Left forelimb (tissue), 1 donor: Measurements from ENCODE around the gene TNFRSF1A.

Source experiments
- DNase-seq: peaks from one replicate; pipeline ENCODE4 v3.0.0-alpha.2; 2018; ENCODE audit warnings: low spot score

Gene TNFRSF1A

DNA sequence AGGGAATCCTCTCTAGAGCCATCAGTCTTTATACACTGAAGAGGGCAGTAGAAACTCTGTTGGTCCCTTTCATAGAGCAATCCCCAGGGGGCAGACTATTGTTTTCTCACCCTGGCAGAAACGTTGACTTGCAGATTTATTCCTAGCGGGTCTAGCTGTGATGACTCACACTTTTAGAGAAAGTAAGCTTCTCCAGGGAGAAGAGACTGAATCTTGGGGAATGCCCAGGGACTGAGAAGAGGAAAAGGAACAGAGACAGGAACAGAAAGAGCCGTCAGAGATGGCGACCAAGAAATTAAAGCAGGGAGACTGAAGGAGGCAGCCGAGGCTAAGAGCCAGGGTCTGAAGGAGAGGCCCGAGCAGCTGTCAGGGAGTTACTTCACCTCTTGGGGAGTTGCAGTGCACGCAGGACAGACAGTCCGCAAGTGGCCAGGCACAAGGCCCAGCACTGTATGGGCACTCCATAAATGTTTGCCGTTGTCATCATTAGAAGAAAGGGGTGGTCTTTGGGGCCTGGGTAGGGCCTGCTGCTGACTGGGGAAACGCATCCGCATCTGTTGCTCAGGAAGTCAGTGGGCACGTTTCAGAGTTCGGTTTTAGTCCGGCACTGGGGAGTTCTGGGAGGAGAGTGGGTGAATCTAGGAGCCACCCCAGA is 18.4 kb downstream of the TNFRSF1A start:
- DNase-seq: no peak

DNA sequence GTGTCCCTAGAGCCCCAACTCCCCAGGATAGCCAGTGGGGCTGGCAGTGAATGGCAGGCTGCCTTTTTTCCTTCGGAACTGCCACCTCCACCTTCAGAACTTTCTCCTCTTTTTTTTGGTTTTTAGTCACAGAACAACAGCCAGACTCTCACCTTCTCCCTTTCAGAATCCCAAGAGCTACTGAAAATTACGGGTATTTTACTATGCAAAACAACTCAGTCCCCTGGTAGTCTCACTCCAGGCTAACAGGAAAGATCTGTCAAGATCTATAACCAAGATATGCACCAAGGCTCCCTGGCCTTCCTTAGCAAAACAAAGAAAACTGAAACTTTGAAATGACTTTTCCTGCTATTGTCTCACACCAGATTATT is 18.9 kb downstream of the TNFRSF1A start:
- DNase-seq: no peak

DNA sequence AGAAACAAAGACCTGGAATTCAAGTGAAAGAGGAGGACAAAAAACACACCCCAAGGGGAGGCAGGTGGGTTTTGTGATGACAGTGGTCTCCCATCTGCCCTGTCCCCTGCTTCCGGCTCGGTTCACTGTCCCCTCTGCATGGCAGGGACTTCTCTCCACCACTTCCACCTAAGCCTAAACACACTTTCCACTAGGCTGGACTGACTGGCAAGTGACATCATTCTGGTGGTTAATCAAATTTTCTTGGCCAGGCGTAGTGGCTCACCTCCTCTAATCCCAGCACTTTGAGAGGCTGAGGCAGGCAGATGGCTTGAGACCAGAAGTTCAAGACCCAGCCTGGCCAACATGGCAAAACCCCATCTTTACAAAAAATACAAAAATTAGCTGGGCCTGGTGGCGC is 19.5 kb downstream of the TNFRSF1A start:
- DNase-seq: no peak

DNA sequence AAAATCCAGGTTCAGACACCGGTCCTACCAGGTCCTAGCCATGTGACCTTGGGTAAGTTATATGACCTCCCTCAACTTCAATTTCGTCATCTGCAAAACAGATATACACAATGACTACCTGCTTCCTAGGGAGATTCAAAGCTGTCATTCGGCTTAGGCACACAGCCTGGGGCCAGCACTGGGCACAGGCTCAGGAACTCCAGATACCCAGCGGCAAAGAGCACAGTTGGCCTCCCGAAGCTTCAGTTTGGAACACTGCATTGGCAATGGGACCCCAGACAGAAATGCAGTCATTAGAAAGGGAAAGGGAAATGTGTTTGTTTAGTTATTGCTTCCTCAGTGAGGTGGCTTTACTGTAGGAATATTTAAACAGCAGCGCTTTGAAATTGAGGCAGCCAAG is 20.0 kb downstream of the TNFRSF1A start:
- DNase-seq: no peak

DNA sequence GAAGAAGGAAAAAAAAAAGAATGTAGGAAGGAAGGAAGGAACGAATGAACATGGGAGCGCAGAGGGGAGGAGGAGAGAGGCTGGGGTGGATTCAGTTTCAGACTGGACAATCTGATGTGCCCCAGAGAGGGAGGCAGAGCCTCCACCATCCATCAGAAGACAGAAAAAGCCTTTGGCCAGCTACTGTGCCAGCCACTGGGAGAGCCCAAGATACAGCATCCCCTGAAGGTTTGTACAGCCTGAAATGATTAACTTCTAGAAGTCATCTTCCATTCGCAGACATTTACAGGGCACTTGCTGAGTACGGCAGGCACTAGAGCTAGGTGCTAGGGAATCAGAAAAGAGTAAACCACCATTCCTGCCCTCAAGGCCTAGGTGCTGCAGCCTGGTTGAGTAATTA is 22.4 kb downstream of the TNFRSF1A start:
- DNase-seq: no peak

DNA sequence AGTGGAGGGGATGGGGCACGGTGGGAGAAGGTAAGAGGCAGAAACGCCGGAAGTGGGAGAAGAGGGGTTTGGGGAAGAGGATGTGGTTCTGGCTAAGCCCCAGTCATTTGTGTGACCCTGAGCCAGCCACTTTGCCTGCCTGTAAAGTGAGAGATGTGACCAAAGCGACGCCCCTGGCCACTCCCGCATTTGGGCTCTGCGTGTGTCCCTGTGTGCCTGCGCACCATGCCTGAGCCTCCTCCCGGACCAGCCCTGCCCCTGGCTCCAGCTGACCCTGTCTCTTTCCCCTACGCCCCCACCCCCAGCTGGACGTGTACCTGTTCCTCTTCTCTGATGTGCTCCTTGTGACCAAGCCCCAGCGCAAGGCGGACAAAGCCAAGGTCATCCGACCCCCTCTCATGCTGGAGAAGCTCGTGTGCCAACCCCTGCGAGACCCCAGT is 23.4 kb downstream of the TNFRSF1A start:
- DNase-seq: no peak

DNA sequence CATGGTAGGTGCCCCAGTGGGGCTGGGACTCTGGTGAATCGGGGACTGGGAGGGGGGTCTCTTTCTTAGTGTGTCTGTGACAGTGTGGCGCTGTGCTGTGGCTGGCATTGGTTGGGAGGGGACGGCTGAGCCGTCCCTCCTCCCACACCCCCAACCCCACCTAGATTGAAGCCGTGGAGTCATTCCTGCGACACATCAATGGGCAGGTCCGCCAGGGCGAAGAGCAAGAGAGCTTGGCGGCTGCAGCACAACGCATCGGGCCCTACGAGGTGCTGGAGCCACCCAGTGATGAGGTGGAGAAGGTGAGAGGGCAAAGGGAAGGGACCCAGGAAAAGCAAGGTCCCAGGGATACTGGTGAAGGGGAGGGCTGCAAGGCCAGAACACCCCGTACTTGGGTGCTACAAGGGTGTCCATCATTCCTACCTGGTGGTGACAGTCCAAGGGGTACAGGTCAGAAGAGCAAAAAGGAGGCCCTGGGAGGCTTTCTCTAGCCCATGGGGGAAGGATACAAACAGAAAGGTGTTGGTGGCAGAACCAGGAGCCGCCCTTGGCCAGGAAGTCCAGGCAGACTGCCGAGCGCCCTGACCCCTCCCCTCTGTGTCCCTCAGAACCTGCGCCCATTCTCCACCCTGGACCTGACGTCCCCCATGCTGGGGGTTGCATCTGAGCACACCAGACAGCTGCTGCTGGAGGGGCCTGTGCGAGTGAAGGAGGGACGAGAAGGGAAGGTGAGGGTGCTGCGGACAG is 24.0 kb downstream of the TNFRSF1A start:
- DNase-seq: no peak

DNA sequence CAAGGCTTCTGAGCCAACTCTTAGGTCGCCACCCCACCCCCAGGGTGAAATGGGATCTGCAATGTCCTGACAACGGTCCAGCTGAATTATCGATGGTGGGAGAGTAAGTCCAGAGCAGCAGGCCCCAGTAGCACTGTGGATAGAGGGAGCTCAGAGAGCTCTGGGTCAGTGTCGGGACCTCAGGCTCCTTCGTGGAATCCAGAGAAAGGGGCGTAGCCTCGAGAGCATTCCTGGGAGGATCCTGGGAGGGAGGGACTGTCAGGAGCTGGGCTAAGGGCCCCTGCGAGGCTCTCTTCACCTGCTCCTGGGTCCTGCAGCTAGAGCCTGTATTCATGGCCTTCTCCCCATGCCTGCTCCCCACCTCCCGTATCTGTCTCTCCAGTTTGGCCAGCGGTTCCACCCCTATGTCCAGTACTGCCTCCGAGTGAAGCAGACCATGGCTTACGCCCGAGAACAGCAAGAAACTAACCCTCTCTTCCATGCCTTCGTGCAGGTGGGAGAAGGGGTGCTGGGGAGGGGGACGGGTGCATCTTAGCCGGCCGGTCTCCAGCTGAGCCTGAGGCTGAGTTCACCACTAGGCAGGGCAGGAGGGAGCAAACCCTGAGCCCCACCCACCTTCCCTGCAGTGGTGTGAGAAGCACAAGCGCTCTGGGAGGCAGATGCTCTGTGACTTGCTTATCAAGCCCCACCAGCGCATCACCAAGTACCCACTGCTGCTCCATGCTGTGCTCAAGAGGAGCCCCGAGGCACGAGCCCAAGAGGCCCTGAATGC is 24.8 kb downstream of the TNFRSF1A start:
- DNase-seq: no peak

DNA sequence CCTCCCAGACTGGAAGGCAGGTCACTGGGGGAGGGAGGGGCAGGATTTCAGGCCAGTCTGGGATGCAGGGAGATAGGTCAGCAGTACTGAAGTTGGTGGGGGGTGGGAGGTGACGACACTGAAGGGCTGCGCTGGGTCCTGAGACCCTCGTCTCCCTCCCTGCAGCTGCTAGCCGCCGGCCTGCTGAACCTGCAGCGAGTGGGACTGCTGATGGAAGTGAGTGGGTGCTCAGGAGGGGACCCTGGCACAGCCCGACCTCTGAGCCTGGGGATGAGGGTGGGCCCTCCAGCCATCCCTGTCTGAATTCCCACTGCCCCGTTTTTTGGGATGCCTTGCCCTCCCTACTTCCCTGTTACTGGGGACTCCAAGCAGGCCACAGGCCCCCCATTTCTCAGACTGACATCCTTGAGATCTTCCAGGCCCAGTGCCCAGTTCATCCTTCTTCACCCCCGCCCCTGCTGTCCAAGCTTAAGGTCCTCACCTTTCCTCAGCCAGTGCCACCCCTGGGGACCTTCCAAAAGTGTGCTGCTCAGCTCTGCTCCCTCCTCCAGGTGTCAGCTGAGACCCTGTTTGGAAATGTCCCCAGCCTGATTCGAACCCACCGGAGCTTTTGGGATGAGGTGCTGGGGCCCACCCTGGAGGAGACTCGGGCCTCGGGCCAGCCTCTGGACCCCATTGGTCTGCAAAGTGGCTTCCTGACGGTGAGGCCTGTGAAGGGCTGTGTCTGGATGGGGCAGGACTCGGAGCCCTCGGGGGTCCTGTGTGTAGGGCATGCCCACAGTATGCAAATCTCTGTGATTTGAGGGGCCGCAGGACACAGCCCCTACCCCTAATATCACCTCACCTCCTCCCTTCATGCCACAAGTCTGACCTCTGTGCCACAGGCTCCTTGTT is 25.9 kb downstream of the TNFRSF1A start:
- no peak for DNase-seq

DNA sequence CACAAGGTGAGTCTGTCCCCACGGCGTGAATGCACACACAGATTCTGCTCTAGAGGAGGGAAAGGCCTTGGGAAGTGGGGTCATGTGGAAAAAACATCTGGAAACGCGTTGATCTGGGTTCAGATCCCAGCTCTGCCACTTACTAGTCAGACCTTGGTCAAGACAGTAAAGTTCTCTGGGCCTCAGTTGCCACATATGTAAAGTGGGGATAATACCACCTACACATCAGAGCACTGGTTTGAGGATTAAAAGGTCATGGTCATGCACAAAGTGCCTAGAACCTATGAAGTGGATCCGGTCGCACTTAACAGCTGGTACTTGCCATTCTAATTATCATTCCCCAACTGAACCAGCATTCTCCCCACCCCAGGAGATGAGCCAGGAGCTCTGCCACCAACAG is 26.7 kb downstream of the TNFRSF1A start:
- no peak for DNase-seq

DNA sequence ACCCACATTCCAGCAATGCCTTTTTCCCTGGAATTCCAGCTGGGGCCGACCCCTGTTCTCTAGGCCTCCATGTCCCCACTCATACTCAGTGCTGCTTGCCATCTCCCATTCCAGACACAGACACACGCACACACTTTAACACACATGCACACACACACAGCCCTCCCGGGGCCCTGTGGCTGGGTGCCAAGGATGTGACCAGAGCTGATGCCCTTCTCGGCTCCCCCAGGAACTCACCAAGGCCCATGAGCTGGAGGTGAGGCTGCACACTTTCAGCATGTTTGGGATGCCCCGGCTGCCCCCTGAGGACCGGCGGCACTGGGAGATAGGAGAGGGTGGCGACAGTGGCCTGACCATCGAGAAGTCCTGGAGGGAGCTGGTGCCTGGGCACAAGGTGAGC is 27.1 kb downstream of the TNFRSF1A start:
- DNase-seq: no peak

DNA sequence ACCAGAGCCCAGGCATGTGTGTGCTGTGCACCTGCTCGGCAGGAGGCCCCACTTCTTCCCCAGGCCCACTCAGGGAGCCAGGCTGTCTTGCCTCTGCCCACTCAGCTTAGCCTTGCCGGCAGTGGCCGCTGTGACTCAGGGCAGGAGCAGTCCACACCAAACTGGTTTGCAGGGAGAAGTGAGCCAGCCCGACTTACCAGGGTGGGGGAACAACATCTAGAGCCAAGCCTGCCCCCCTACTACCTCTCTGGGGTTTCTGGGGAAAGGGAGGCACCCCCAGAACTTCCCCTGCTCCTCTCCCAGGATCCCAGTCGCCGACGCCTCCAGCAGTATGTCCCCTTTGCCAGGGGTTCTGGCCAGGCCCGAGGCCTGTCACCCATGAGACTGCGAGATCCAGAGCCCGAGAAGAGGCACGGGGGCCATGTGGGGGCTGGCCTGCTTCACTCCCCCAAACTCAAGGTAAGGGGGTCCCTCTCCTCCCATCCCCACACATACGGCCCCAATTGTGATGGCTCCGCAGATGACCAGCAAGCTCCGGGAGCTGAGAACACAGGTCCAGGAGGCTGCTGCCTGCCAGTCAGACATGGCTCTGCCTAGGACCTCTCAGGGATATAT is 28.4 kb downstream of the TNFRSF1A start:
- no peak for DNase-seq

DNA sequence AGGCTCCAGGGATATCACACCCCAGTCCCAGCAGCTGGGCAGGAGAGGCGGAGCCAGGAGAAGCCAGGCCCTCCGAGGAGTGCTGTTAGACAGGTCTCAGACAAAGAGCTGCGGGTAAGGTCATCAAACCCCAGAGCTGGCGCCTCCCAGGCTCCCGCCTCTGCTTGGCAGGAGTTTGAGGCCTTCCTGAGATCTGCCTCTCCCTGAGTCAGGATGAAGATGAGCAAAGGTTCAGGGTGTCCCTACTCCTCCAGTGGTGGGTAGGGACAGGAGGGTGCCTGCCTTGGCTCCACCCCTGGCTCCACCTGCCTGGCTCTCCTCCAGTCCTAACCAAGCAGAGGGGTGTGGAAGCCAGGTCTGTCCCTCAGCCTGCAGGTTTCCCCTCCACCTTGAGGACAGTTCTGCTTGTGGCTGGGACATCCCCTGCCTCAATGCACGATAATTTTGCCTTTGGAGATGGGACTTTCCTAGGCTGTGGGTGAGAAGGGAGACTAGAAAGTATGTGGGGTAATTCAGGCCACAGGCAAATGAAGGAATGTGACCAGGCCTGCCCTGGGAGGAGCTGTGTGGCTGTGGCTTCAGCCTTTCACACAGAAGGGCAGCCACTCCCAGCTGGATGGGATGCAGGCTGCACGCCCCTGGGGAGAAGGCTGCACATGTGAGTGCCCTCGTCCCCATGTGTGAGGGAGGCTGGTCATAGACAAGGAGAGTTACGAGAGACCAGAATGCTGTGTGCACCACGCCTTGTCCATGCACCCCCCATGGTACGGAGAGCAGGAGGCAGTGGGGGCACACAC is 29.1 kb downstream of the TNFRSF1A start:
- no peak for DNase-seq

DNA sequence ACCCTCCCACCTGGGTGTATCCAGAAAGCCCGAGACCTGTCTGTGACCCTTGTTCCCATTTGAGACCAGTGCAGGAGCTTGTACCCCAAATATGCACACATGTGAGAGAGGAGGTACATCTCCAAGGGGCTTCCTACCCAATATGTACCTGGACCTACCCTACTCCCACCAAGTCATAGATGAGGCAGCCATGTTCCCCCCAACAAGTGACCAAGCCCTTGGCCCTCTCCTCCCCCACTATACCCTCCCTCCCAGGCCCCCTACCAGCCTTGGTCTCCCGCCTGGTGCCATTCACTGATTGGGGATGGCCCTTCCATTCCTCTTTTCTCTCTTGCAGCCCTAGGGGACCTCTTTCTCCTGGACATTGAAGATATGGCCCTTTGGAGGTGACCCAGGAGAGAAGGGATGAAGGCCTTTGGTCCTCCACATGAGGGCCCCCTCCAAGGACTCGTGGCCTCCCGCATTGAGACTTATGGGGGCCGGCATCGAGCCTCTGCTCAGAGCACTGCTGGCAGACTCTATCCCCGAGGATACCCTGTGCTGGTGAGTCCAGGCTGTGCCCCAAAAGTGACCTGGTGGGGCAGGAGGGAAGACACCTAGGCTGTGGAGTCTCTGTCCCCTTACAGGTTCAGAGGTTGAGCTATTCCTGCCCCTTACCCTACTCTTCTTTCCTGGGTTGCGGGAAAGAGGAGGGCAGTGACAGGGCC is 29.9 kb downstream of the TNFRSF1A start:
- no peak for DNase-seq

DNA sequence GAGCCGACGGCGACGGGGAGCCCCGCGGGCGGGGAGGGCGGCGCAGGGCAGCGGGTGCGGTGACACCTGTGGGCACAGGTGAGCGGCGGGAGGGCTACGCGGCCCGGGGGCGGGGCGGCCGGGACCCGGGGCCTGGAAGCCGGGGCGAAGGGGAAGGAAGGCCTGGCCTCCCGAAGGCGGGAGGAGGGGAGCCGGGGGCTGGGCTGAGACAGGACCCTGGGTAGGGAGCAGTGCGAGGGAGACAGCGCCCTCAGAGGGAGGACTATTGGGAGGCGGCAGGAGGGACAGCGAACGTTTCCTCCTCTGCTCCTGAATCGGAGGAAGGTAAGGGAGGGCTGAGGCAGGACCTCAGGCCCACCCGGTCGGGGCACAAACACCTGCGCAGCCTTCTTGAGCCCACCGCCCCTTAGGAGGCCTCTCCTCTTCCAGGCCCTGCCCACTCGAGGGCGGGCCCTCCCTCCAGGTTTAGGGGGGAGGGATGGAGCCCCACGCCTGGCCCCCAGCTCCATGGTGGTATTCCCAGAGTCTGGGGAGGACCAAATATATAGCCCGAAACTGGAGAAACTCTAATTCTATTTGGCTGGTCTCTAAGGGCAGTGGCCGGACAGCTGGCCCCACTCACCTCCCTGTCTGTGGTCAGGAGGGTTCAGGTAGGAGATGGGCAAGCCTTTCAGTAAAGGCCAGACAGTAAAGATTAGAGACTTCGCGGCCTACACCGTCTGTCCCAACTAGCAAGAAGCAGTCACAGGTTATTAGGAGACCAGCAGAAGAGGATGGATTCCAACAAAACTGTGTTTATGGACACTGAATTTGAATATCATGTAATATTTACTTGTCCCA is 30.9 kb downstream of the TNFRSF1A start:
- peak; percentile 56 for DNase-seq

DNA sequence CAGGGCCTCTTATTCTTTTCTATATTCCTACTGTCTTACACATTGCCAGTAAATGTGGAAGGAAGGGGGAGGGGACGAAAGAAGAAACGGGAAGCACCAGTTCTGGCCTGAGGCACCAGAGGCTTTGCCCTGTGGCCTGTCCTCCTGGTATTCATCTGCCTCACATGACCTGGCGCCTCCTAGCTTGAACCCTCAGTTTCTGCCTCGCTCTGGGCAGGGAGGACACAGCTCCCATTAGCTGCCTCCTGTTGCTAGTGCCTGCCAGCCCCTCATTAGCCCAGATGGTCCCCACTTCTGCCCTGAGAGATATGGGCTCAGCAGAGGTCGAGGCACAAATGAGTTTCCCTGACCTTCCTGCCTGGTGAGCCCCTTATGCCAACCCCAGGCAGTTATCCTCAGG is 34.3 kb downstream of the TNFRSF1A start:
- peak; percentile 51 for DNase-seq

DNA sequence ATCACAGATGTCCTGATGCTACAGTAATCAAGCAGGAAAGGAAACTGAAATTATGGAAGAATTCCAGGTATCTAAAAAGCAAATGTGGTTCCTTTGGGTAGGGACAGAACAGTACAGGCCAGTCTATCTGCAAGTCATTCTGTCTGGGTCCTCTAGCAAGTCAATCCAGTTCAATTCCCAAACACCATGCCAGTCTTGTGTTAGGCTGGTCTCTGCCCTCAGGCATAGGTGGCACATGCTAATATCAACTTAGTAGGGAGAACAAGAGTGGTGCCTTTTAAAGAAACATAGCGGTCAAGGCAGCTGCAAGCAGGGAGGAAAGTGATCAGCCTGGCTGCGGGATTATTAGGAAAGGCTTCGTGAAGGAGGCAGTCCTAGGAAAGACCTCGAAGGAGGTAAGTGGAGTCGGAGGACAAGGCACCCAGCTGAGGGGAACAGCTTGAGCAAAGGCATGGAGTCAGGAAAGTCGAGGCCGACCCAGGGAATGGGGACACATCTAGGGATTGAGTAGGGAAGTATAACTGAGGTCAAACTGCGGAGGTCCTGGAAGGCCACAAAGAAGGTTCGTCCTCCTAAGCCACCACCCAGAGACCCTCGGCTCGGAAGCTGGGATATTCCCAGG is 35.2 kb downstream of the TNFRSF1A start:
- peak; percentile 26 for DNase-seq

DNA sequence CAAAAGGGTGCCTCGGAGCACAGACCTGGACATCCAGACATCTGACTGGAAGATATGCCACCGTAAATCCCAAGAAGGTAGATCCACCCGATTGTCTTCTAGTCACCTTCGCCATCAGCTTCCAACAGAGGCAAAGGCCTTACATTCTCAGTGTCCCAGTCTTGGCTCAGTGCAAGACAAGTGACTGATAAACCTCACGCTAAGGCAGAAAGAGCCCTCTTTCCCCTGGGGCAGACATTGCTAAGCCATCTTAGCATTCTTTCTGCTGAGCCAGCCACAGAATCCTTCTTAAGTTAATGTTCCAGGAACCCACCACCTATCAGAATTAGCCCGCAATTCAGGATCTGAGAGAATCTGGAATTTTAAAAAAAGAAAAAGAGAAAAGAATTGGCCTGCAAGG is 35.7 kb downstream of the TNFRSF1A start:
- DNase-seq: peak; percentile 11

DNA sequence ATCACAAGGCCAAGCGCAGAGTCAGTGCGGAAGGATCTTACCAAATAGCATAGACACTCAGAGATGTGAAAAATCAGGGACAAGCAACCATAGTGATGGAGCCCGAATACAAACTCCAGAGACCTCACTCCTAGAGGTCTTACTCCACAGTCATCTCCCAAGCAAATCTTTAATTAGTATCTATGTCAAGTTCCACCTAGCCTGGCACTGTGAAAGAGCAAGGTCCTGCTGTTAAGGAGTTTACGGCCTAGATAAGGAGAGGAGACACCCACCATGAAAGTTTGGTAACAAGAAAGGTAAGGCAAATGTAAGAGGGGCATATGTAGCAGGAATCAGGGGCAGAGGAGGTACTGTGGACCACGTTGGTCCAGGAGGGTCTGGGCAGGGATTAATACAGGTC is 38.8 kb downstream of the TNFRSF1A start:
- DNase-seq: peak; percentile 22
